Esophagus muscularis mucosa (tissue), 4 donors: ENCODE data around the gene UBE2D3. TPM values are rescaled to one million over a fixed set of nuclear protein-coding genes. Genes with fewer than 3 reads are reported as not detected.

Experiments
- DNase-seq: peaks from one replicate; pipeline ENCODE4 v3.0.0-alpha.2; 2017; ENCODE audit errors: extremely low spot score
- H3K27ac ChIP-seq, 4 donors: fragments of 200-600 bp; sonication (generic); replicated peaks in 1 of 4; 1 replicate in 3 of 4; 2 replicates in 1 of 4; pipeline ENCODE4 v1.5.1; 2016 to 2019; ENCODE audit warnings: mild to moderate bottlenecking in 1 of 4
- H3K27me3 ChIP-seq, 4 donors: fragments of 200-600 bp; sonication (generic); one replicate each; pipeline versions ENCODE4 v1.5.1 to v1.6.0; 2016 to 2019
- H3K36me3 ChIP-seq, 4 donors: fragments of 200-600 bp; sonication (generic); one replicate each; pipeline ENCODE4 v1.5.1; 2016 to 2019
- H3K4me1 ChIP-seq, 4 donors: fragments of 200-600 bp; sonication (generic); one replicate each; pipeline ENCODE4 v1.5.1; 2016 to 2019
- H3K4me3 ChIP-seq, 4 donors: fragments of 200-600 bp; sonication (generic); 1 replicate in 2 of 4; 2 replicates in 2 of 4; pipeline ENCODE4 v1.5.1; 2016 to 2019; ENCODE audit warnings: mild to moderate bottlenecking in 4 of 4, moderate library complexity in 1 of 4
- H3K9me3 ChIP-seq, 4 donors: fragments of 200-600 bp; sonication (generic); 1 replicate in 3 of 4; 2 replicates in 1 of 4; pipeline ENCODE4 v1.5.1; 2016 to 2019
- EP300 ChIP-seq: sonication (generic); formaldehyde crosslinking; IDR thresholded peaks from one replicate; pipeline ENCODE4 v1.6.1; 2017; ENCODE audit warnings: antibody characterized with exemption
- POLR2A ChIP-seq: fragments of 450-650 bp; IDR thresholded peaks from one replicate; pipeline ENCODE4 v1.6.1; 2017; ENCODE audit warnings: antibody characterized with exemption, moderate library complexity, mild to moderate bottlenecking, low read depth
- POLR2AphosphoS5 ChIP-seq, 2 donors: sonication (generic); formaldehyde crosslinking; IDR thresholded peaks; one replicate each; pipeline ENCODE4 v1.6.1; 2017; ENCODE audit warnings: antibody characterized with exemption in 2 of 2
- WGBS: methylation state at CpG from one replicate; pipeline ENCODE4 v1.1.5; 2018; 5-methylcytosine and 5-hydroxymethylcytosine counted together
- intact Hi-C: fragments of 100-400 bp; cut with DNase I; formaldehyde crosslinking; loops from one replicate; pipeline ENCODE4 v1.15.1; 2023
- total RNA-seq, 4 donors: library from RNA; depleted of rRNA; stranded (reverse); fragments of >200 nt; gene quantifications; one replicate each; pipeline versions ENCODE4 v1.1.0 to v1.2.1, GENCODE V29; 2016
- TF ChIP-seq, protein P1 (sequence below), 3 experiments: fragments of 200-600 bp in 2 of 3; fragments of 450-650 bp in 1 of 3; sonication (generic) in 2 of 3; IDR thresholded peaks; one replicate each; pipeline ENCODE4 v1.5.1; 2017 to 2019; ENCODE audit warnings: antibody characterized with exemption in 3 of 3, mild to moderate bottlenecking in 2 of 3, moderate library complexity in 1 of 3

Gene UBE2D3
- total RNA-seq, 4 donors from 2014 or later = 332 to 438 (median 394) TPM

DNA sequence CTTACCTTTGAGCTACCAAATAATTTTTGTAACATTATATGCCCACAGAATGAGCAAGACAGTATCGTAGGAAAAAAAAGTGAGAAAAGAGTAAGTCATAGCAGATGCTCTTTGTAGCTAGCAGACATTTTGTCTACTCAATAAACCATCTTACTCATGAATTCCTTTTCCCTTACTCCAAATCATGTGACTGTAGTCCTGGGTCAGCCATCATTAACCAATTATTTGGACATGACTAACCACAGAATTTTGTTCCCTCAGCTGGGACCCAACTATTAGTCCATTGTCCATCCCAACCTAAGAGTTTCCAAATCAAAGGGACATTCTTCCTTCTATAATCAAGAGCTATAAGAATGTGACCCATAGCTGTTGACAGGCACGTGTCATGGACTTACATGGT, 11.4 kb downstream of the UBE2D3 start:
- H3K4me3 ChIP-seq = no peak overlapping the region
- TF ChIP-seq EP300 = no peak
- no peak for DNase-seq
- no peaks in the 10 kb centered on the region for H3K27me3 ChIP-seq
- peaks cover 0 to 5% (median 0%) of the 10 kb centered on the region in 4 donors for H3K36me3 ChIP-seq
- WGBS = 63% methylated on average over 2 of the region's 2 CpGs
- intact Hi-C loops = no loop called here
- H3K27ac ChIP-seq = no peak overlapping the region
- no peaks in the 10 kb centered on the region for H3K9me3 ChIP-seq
- H3K4me1 ChIP-seq = peaks cover 86 to 100% (median 97%) of the 10 kb centered on the region in 4 donors

DNA sequence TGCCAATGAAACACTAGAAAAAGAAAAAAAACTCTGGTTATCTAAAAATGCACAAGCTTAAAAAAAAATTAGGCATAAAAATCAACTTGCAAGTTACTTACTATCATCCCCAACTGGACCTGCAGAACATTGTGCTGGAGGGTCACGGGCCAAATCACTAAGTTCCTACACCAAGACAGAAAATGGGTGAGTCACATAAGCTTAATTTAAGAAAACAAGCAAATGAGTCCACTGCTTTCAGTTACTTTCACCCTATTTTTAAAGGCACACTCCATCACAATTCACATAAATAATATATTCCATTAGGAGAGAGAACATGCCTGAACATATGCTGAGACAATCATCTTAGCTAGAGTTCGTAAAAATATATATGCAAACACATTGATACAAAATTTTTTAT, 17.7 kb downstream of the UBE2D3 start:
- Histone ChIP-seq H3K4me1 (peaks cover 62 to 81% (median 76%) of the 10 kb centered on the region in 4 donors), H3K27ac (no peak overlapping the region), H3K9me3 (no peaks in the 10 kb centered on the region), H3K36me3 (peaks cover 1 to 41% (median 17%) of the 10 kb centered on the region in 4 donors), H3K4me3 (no peak overlapping the region), H3K27me3 (no peaks in the 10 kb centered on the region)
- TF ChIP-seq, protein P1, sequence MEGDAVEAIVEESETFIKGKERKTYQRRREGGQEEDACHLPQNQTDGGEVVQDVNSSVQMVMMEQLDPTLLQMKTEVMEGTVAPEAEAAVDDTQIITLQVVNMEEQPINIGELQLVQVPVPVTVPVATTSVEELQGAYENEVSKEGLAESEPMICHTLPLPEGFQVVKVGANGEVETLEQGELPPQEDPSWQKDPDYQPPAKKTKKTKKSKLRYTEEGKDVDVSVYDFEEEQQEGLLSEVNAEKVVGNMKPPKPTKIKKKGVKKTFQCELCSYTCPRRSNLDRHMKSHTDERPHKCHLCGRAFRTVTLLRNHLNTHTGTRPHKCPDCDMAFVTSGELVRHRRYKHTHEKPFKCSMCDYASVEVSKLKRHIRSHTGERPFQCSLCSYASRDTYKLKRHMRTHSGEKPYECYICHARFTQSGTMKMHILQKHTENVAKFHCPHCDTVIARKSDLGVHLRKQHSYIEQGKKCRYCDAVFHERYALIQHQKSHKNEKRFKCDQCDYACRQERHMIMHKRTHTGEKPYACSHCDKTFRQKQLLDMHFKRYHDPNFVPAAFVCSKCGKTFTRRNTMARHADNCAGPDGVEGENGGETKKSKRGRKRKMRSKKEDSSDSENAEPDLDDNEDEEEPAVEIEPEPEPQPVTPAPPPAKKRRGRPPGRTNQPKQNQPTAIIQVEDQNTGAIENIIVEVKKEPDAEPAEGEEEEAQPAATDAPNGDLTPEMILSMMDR (IDR thresholded peaks at IDR 0.05) = no peak
- WGBS = 72% methylated on average over 2 of the region's 2 CpGs
- intact Hi-C loops = no loop called here
- no peak for DNase-seq

DNA sequence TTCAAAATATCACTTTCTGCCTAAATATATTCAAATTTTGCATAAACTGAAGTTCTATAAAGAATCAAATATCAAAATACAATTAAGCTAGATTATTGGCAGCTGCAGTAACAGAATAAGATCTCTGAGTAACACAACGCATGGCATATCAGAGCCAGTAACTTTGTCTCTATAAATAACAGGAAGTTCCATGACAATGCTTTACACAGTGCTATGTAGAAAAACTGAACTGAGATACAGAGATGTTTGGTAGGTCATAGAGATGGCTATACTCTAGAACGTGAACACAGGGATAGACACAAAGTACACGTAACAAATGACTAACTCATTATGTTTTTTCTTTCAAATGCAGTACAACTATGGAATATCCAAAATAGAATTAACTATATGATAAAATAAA, 18.2 kb downstream of the UBE2D3 start:
- no peak for DNase-seq
- H3K27ac ChIP-seq = no peak overlapping the region
- intact Hi-C loops = no loop called here
- TF ChIP-seq EP300 (no peak), POLR2AphosphoS5 (IDR thresholded peaks at IDR 0.05) (no peak), POLR2A (no peak)
- TF ChIP-seq, protein P1 (IDR thresholded peaks at IDR 0.05) = no peak
- peaks cover 6 to 46% (median 22%) of the 10 kb centered on the region in 4 donors for H3K36me3 ChIP-seq
- H3K4me1 ChIP-seq = peaks cover 58 to 76% (median 71%) of the 10 kb centered on the region in 4 donors
- no peaks in the 10 kb centered on the region for H3K27me3 ChIP-seq
- no peaks in the 10 kb centered on the region for H3K9me3 ChIP-seq
- 55% methylated on average over 3 of the region's 3 CpGs for WGBS
- H3K4me3 ChIP-seq = no peak overlapping the region

DNA sequence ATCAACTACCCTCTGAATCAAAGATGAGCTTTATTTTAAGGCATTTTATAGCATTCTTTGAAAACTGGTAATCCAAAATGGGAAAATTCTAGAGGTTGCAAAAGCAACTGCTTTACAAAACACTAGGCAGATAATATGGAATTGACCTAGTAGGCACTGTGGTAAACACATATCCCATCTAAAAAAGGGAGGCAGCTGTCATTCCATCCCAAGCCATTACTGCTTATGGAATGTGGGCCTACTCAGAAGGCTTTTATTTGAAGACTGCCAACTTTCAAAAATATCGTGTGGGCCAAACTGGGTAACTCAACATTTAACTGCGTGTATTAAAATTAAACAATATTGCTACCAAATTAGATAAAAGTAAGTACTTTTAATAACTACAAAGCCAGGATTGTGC, 19.3 kb downstream of the UBE2D3 start:
- Histone ChIP-seq H3K27ac (no peak overlapping the region), H3K36me3 (peaks cover 10 to 56% (median 30%) of the 10 kb centered on the region in 4 donors), H3K9me3 (no peaks in the 10 kb centered on the region), H3K4me1 (peaks cover 54 to 68% (median 61%) of the 10 kb centered on the region in 4 donors), H3K4me3 (no peak overlapping the region), H3K27me3 (no peaks in the 10 kb centered on the region)
- intact Hi-C loops = no loop called here
- TF ChIP-seq, protein P1 (IDR thresholded peaks at IDR 0.05) = no peak
- TF ChIP-seq POLR2AphosphoS5 (IDR thresholded peaks at IDR 0.05) (no peak), POLR2A (no peak), EP300 (no peak)
- no peak for DNase-seq
- WGBS = 70% methylated on average over 2 of the region's 2 CpGs

DNA sequence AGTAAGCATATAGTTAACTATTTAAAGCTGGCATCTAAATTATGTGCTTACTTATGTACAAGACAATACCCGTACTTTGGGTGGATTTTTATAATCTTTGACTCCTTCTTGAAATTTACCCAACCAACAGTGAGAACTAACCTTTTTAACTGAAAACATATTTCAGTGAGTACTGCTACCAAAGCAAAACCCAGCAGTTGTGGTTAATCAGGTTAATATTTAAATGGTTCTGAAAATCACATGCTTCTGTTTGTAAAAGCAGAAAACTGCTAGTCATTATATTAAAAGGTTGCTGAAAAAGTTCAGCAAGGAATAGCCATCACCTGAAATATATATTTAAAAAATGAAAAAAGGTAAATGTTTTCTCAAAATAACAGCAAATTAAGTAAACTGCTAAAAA, 20.0 kb downstream of the UBE2D3 start:
- Histone ChIP-seq H3K27me3 (no peaks in the 10 kb centered on the region), H3K4me1 (peaks cover 48 to 61% (median 54%) of the 10 kb centered on the region in 4 donors), H3K27ac (no peak overlapping the region), H3K36me3 (peaks cover 13 to 58% (median 33%) of the 10 kb centered on the region in 4 donors), H3K9me3 (no peaks in the 10 kb centered on the region), H3K4me3 (no peak overlapping the region)
- whole genome bisulfite sequencing = 85% methylated on average over 1 of the region's 1 CpG
- no peak for TF ChIP-seq EP300
- TF ChIP-seq, protein P1 (IDR thresholded peaks at IDR 0.05) = no peak
- no peak for TF ChIP-seq POLR2A
- TF ChIP-seq POLR2AphosphoS5 (IDR thresholded peaks at IDR 0.05) = no peak
- DNase-seq = no peak
- intact Hi-C loops = no loop called here
